ENCODE results near the gene AKNA.
A peak's percentile ranks its signal among the peaks of the same experiment; 100 is the strongest.

AKNA gene

DNA sequence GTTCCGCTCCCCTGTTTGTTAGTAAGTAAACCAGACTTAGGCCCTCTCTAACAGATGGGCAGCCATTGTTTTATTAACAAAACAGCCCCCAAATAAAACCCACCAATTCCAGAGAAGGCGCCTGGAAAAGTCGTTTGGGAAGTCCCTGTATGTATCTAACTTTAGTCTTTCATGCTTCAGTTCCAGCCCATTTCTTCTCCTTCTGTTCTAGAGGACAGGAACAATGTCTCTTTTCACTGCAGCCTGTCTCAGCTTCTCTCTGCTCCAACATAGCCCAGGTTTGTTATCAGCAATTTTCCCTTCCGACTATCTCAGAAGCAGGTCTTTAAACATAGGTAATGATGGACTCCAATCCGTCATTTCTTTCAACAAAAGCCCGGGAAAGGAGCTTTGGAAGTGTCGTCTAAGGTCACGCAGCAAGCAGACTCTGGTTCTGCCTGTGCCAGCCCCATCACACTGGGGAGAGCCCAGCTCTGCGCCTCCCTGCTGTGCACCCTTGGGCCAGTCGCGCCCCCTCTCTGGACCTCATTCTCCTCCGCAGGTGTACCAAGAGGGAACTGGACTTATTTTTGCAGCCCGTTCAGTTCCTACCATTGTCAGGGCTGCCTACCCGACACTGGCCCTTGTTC is 9.6 kb upstream of the AKNA start:
- no peak for DNase-seq (ENCODE audit: low read depth, low spot score)

GRCh38 chr9:114396558-114397218 is 8.9 kb upstream of the AKNA start:
- DNase-seq (ENCODE audit: low read depth, low spot score) = peak; percentile 72

DNA sequence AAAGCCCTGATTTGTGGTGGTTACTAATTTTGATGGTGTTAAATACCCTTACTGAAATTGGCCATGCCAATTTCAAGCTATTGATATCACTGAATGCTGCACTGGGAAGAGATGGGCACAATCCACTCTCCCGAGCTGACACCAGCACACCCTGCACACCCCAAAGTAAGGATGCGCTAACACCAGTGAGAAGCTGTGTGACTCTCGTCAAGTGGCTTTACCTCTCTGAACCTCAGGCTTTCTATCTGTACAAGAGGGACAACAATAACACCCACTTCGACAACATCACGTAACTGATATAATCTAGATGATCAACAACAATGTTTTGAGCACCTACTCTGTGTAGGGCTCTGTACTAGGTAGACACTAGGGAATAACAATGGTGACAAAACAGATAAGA is 8.0 kb upstream of the AKNA start:
- no peak for DNase-seq (ENCODE audit: low read depth, low spot score)

DNA sequence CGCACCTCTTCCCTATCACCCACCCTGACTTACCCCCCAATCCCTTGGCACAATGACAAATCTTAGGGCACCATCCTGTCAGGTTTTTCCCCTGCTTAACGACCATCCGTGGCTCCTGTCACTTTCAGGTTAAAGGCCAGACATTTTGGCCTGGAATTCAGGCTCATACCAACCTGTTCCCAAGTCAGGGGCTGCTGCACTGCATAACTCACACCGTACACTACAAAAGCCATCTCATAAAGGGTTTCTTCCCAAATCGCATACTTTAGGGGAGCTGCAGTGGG is 7.5 kb upstream of the AKNA start:
- DNase-seq (ENCODE audit: low read depth, low spot score) = no peak

DNA sequence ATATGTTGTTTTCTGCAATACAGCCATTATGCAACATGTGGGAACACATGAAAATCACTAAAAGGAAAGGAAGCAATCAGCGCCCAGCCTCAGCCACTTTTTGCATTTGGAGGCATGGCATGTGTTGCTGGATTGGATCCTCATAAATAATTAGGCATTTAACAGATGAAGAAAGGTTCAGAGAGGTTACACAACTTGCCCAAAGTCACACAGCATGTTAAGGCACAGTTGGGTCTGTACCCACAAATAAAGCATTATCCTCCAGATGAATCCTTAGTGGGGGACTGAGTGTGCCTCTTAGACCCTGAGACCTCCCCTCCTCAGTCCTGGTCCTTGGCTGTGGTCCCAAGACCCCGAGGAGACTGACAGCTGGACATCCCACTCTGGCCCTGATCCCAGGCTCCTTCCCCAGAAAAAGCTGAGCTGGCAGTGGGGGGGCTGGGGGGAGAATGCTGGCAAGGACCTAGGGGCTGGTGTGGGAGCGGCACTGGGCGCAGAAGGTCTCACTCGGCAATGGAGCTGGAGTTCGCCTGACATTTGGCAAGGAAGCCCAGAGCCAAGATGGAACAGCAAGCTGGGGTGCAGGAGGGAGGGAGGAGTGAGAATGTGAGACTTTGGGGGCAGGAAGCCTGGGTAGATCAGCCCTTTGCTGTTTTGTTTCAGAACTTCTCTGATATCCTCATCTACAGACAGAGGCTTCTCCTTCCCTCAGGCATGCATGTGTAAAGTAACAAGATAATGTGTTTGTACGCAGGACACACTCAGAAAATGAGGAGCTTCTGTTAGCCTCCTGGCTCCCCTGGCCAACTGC is 6.9 kb upstream of the AKNA start:
- no peak for DNase-seq (ENCODE audit: low read depth, low spot score)

DNA sequence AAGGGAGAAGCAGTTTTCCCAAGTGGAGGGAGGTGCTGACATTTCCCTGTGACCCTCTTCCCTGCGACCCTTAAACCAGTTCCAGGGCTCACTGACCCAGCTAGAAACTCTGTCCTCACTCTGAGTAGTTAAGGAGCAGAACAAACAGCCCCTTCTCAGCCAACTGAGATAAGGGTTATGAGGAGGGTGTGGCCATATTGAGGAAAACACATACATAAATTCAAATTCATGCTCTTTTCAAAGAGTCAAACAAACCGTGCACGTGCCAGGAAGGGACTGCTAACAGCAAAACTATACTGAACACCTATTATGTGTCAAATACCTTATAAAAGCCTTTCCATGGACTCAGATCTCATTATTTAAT is 4.9 kb upstream of the AKNA start:
- no peak for DNase-seq (ENCODE audit: low read depth, low spot score)

- DNase-seq (ENCODE audit: low read depth, low spot score) = no peak
These were observed 3.2 kb upstream of the AKNA start for GRCh38 chr9:114390952-114391351.

- no peak for DNase-seq (ENCODE audit: low read depth, low spot score)
These were observed 2.0 kb upstream of the AKNA start for GRCh38 chr9:114389612-114390368.

DNA sequence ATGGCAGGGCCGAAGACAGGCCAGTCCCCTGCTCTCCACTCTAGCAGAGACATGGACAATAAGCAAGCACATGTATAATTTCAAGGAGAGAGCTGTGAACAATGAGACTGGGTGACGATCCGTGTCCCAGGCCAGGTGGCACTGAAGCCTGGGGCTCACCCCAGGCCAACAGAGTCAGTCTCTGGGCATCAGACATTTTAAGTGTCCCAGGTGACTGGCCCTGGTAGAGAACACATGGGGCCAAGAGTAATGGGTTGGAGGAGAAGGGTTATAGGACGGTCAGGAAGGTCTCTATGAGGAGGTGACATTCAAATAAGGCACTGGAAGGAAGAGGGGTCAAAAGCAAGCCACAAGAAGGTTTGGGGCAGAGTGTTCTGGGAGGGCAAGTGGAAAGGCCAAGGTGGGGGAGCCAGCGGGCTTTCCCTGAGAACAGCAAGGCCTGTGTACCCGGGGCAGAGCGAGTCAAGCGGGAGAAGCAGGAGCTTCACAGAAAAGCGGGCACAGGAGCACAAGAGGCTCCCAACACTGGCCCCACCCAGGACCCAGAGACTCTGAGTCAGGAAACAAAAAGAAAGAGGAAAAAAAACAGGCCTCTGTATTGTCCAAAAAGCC is 1.1 kb upstream of the AKNA start:
- DNase-seq (ENCODE audit: low read depth, low spot score) = no peak

- DNase-seq (ENCODE audit: low read depth, low spot score) = no peak
These were observed 538 bp upstream of the AKNA start for GRCh38 chr9:114388357-114388682.

DNA sequence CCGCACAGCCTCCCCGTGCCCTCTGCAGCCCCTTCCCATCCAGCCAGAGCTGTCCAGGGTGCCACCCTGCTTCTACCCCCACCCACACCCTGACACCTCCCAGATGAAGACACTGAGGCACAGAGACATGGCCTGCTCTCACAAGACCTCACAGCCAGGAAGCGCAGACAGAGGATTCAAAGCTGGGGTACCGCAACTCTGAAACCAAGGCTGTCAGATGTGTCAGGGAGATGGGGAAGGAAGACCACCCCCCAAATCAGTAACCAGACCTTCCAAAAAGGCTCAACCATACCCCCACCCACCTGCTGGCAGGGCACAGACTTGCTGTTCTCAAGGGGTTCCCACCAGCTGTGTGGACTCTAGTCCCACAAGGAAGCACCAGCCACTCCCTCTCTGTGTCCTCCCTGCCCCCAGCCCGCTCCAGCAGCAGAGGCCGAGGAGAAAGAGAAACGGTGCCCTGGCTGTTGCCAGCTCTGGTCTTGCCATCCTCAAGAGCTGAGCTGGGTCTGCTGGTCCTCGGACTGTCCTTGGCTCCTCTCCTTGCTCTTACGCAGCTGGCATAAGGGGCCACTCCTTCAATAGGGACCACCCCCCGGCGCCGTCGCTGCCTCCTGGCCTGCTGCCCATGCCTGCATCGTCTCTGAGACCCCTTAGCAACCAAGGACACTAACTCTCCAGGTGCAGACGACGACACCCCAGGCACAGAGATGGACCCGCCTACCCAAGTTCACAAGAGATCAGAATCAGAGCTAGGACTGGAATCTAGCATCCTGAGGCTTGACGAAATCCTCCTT is 699 bp downstream of the AKNA start:
- DNase-seq (ENCODE audit: low read depth, low spot score) = no peak

GRCh38 chr9:114386361-114386885 is 1.4 kb downstream of the AKNA start:
- no peak for DNase-seq (ENCODE audit: low read depth, low spot score)

DNA sequence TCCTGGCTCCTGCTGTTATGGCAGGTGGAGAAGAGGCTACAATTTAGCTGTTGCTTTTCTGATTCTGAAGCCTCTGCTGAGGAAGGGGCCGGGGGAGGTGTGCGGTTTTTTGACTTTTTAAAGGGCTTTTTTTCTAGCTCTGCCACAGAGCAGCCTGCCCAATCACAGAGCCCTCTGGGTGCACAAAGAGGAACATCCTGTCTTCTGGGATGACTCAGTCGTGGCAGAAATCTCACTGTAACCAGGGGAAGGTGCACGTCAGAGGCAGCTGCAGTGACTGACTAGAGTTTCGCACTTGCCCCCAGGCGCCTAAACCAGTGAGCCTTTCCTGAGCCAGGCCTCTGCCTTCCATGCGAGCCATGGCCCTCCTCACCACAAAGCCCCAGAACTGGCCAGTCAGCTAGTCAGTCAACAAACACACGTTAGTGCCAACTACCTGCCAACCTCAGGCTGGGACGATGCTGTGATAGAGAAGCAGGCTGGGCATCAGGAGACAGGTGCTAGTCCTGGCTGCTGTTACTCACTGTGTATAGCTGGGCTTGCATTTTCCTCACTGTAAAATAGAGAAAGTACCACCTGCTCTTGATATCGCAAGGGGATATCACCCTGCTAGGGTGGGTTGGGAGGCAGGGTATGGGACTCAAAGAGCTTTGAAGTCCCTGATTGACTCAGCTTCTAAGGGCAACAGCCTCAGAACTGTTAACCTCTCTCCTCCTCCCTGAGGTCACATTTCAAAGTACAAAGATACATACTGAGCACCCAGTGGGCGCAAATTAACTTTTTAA is 2.2 kb downstream of the AKNA start:
- peak; percentile 89 for DNase-seq (ENCODE audit: low read depth, low spot score)

- no peak for DNase-seq (ENCODE audit: low read depth, low spot score)
These were observed 2.9 kb downstream of the AKNA start for GRCh38 chr9:114384836-114385396.

- DNase-seq (ENCODE audit: low read depth, low spot score) = no peak
These were observed 3.4 kb downstream of the AKNA start for GRCh38 chr9:114384341-114384740.

DNA sequence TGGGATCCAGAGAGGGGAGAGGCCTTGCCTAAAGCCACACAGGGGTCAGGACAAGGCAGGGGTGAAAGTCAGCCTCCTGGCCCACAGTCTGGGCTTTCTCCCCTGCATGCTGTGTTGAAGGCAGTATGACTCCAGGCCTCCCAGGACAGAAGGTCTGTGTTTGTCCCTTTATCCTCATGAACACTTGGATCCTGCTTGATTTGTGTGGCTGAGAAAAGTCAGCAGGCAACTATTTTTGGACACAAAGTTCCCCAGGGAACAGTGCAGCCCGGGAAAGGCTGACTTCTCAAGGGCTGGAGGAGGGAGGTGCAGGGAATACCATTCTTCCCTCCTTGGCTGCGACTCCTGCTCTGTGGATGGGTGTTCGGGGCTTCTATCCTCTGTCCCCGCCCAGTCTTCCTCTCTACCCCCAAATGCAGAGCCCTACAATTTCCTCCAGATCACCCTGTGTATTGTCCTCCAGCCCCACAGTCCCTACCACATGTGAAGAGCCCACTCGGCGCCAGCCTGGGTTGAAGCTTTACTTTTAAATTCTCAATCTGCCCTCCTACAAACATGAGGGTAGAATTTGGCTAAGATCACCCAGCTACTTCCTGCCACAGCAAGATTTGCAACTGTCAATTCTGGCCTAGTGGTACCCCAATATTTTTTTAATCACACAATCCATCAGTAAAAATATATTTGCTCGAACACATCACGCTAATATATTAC is 4.1 kb downstream of the AKNA start:
- DNase-seq (ENCODE audit: low read depth, low spot score) = no peak

GRCh38 chr9:114382699-114383520 is 4.9 kb downstream of the AKNA start:
- DNase-seq (ENCODE audit: low read depth, low spot score) = no peak

DNA sequence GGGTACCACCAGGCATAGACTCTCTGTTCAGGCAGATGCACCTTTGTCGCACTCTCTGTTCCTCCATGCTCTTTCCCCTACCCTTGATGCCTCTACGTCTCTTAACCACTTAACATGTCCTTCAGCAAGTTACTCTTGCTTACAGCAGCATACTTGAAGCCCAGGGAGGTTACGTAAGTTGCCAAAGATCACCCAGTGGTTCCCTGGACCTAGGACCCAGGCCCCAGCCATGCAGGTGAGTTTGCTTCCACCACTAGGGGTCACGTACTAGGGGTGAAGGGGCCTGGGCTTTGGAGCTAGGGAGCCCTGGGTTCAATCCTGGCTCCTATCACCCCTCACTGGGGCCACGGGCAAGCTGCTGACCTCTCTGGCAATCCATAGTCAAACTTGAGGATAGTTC is 8.9 kb downstream of the AKNA start:
- no peak for DNase-seq (ENCODE audit: low read depth, low spot score)
